HepG2 (cell line): ENCODE results near the gene CCDC77. TPM values are rescaled to one million over a fixed set of nuclear protein-coding genes. Genes with fewer than 3 reads are reported as not detected.

Experiments used
- FOSL1 ChIP-seq: sonication (generic); formaldehyde crosslinking; IDR thresholded peaks from 2 replicates; pipeline ENCODE4 v1.9.0; 2021; ENCODE audit warnings: missing genetic modification reagents, borderline replicate concordance
- FOSL2 ChIP-seq: sonication (generic); formaldehyde crosslinking; IDR thresholded peaks from 2 replicates; pipeline ENCODE4 v1.4.0; 2020; ENCODE audit warnings: missing genetic modification reagents
- FOXK1 ChIP-seq: sonication (generic); formaldehyde crosslinking; IDR thresholded peaks from 2 replicates; pipeline ENCODE4 v1.4.0; 2020; ENCODE audit warnings: low read depth, missing genetic modification reagents, borderline replicate concordance
- FOXP1 ChIP-seq, 2 experiments: fragments of 450-650 bp in 1 of 2; IDR thresholded peaks; 2 replicates each; pipeline ENCODE4 v1.6.1; 2017 to 2018; ENCODE audit warnings: antibody characterized with exemption in 1 of 2
- HNRNPL ChIP-seq: fragments of 200-400 bp; formaldehyde crosslinking; IDR thresholded peaks from 2 replicates; pipeline ENCODE4 v1.6.1; 2017; ENCODE audit warnings: mild to moderate bottlenecking, low read depth, low read length
- KLF9 ChIP-seq: IDR thresholded peaks from 2 replicates; pipeline ENCODE4 v1.6.1; 2016; ENCODE audit warnings: low read depth
- NPAS2 ChIP-seq: sonication (generic); formaldehyde crosslinking; IDR thresholded peaks from 2 replicates; pipeline ENCODE4 v1.8.0; 2022; ENCODE audit warnings: mild to moderate bottlenecking, missing genetic modification reagents, borderline replicate concordance
- PHB2 ChIP-seq: fragments of 450-650 bp; IDR thresholded peaks from 2 replicates; pipeline ENCODE4 v1.6.1; 2018; ENCODE audit not compliant: partially characterized antibody
- ZNF547 ChIP-seq: sonication (generic); formaldehyde crosslinking; IDR thresholded peaks from 2 replicates; pipeline ENCODE4 v1.5.1; 2020; ENCODE audit warnings: mild to moderate bottlenecking, missing genetic modification reagents
- ZNF879 ChIP-seq: sonication (generic); formaldehyde crosslinking; IDR thresholded peaks from 2 replicates; pipeline ENCODE4 v1.8.1; 2023; ENCODE audit warnings: missing genetic modification reagents
- polyA plus RNA-seq, 8 experiments: library from polyadenylated mRNA; depleted of rRNA in 3 of 8; stranded (reverse) in 7 of 8; unstranded in 1 of 8; fragments of >200 nt; fragmentation: Illumina TruSeq in 4 of 8; extraction: Trizol in 4 of 8; gene quantifications; 2 replicates each; pipeline versions ENCODE4 v1.2.1 to v1.2.3, GENCODE V29; 2011 to 2016; ENCODE audit warnings: low read depth in 4 of 8, missing spikeins in 1 of 8, mixed read lengths in 1 of 8; ENCODE audit not compliant: insufficient read depth in 1 of 8
- total RNA-seq, 5 experiments: library from RNA; depleted of rRNA; stranded (reverse); fragments of >200 nt; fragmentation: Illumina TruSeq; extraction: Trizol; gene quantifications; 2 replicates each; pipeline ENCODE4 v1.2.3, GENCODE V29; 2016; ENCODE audit warnings: low read depth in 1 of 5
- TF ChIP-seq, protein P1 (sequence below): sonication (generic); formaldehyde crosslinking; IDR thresholded peaks from 2 replicates; pipeline ENCODE4 v1.5.1; 2020; ENCODE audit warnings: missing genetic modification reagents, mild to moderate bottlenecking, borderline replicate concordance
- TF ChIP-seq, protein P2 (sequence below): sonication (generic); formaldehyde crosslinking; IDR thresholded peaks from 2 replicates; pipeline ENCODE4 v1.8.0; 2022; ENCODE audit warnings: mild to moderate bottlenecking, missing genetic modification reagents
- TF ChIP-seq, protein P3 (sequence below): sonication (generic); formaldehyde crosslinking; IDR thresholded peaks from 2 replicates; pipeline ENCODE4 v1.4.0; 2020; ENCODE audit warnings: missing genetic modification reagents

CCDC77 gene
- total and polyA plus RNA-seq, 2 of the 13 experiments (the other 11 are each of a cell fraction or from before 2014, with no cell fraction given): 6.4 to 16.4 TPM

- TF ChIP-seq FOXK1 (CRISPR knock-in tag) (0 out of 2 replicates have a peak, but pooled peaks have one; percentile 20), KLF9 (CRISPR knock-in tag) (no peak), PHB2 (no peak), FOSL2 (CRISPR knock-in tag) (peak; percentile 82), FOSL1 (0 out of 2 replicates have a peak, but pooled peaks have one; percentile 12), HNRNPL (no peak), ZNF547 (no peak), ZNF879 (CRISPR knock-in tag) (no peak), FOXP1 (IDR thresholded peaks at IDR 0.05) (no peak), FOXP1 (CRISPR knock-in tag; IDR thresholded peaks at IDR 0.05) (no peak), NPAS2 (CRISPR knock-in tag) (no peak)
- TF ChIP-seq, protein P1, sequence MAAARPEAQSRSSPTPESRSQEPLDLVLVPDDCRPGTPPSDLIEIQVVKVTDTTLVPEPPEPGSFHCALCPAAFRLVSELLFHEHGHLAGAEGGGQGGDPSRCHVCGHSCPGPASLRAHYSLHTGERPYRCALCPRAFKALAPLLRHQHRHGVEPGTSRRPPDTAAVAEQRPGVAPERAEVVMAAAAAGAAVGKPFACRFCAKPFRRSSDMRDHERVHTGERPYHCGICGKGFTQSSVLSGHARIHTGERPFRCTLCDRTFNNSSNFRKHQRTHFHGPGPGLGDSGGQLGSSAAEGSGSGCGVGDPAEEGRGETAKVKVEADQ (CRISPR knock-in tag): no peak
- TF ChIP-seq, protein P2, sequence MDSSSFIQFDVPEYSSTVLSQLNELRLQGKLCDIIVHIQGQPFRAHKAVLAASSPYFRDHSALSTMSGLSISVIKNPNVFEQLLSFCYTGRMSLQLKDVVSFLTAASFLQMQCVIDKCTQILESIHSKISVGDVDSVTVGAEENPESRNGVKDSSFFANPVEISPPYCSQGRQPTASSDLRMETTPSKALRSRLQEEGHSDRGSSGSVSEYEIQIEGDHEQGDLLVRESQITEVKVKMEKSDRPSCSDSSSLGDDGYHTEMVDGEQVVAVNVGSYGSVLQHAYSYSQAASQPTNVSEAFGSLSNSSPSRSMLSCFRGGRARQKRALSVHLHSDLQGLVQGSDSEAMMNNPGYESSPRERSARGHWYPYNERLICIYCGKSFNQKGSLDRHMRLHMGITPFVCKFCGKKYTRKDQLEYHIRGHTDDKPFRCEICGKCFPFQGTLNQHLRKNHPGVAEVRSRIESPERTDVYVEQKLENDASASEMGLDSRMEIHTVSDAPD (CRISPR knock-in tag): no peak
- TF ChIP-seq, protein P3, sequence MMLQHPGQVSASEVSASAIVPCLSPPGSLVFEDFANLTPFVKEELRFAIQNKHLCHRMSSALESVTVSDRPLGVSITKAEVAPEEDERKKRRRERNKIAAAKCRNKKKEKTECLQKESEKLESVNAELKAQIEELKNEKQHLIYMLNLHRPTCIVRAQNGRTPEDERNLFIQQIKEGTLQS (CRISPR knock-in tag): no peak
Observed at GRCh38 chr12:468671-469389, 67.4 kb downstream of the CCDC77 start (continued).
